K562 (cell line): ENCODE data around the gene RPL28. TPM values are rescaled to one million over a fixed set of nuclear protein-coding genes. Genes with fewer than 3 reads are reported as not detected.

ENCODE experiments used
- ARID1B ChIP-seq: fragments of 450-650 bp; IDR thresholded peaks from 2 replicates; pipeline ENCODE4 v1.6.1; 2016; ENCODE audit warnings: antibody characterized with exemption, mild to moderate bottlenecking, inconsistent platforms
- BCL6 ChIP-seq: fragments of 250-450 bp; sonication (Bioruptor Pico); IDR thresholded peaks from 2 replicates; pipeline ENCODE4 v1.4.0; 2020
- ESRRB ChIP-seq: fragments of 250-450 bp; sonication (Bioruptor Pico); IDR thresholded peaks from 2 replicates; pipeline ENCODE4 v1.5.0; 2020; ENCODE audit warnings: mild to moderate bottlenecking, moderate library complexity, borderline replicate concordance
- GTF2F1 ChIP-seq: IDR thresholded peaks from 2 replicates; pipeline ENCODE4 v1.6.1; 2011; ENCODE audit warnings: low read depth, low read length, improper control_type of control experiment
- PURB ChIP-seq: sonication (generic); formaldehyde crosslinking; IDR thresholded peaks from 2 replicates; pipeline ENCODE4 v1.9.0; 2021; ENCODE audit warnings: low read depth, mild to moderate bottlenecking, missing genetic modification reagents
- SNRNP70 ChIP-seq: fragments of 200-400 bp; formaldehyde crosslinking; optimal IDR thresholded peaks from 2 replicates; pipeline ENCODE3; 2017; ENCODE audit warnings: low read depth, low read length
- TOE1 ChIP-seq, 2 experiments: fragments of 450-650 bp in 1 of 2; sonication (generic) in 1 of 2; formaldehyde crosslinking in 1 of 2; IDR thresholded peaks; 2 replicates each; pipeline versions ENCODE4 v1.7.1 to v1.8.0; 2016 to 2022; ENCODE audit warnings: borderline replicate concordance in 2 of 2, mild to moderate bottlenecking in 2 of 2, antibody characterized with exemption in 1 of 2, inconsistent platforms in 1 of 2, low read depth in 1 of 2, missing genetic modification reagents in 1 of 2, moderate library complexity in 1 of 2
- TRIM28 ChIP-seq: fragments of 450-650 bp; IDR thresholded peaks from 2 replicates; pipeline ENCODE4 v1.6.1; 2017
- U2AF2 ChIP-seq: fragments of 200-400 bp; formaldehyde crosslinking; optimal IDR thresholded peaks from 2 replicates; pipeline ENCODE3; 2017; ENCODE audit warnings: low read depth, mild to moderate bottlenecking, low read length
- polyA plus RNA-seq, 8 experiments: library from polyadenylated mRNA; depleted of rRNA in 4 of 8; stranded (reverse) in 5 of 8; unstranded in 3 of 8; fragments of >200 nt; fragmentation: Nextera tagmentation in 2 of 8; fragmentation: Illumina TruSeq in 1 of 8; extraction: Ambion mirVana in 2 of 8; extraction: Trizol in 1 of 8; gene quantifications; 2 replicates each; pipeline versions ENCODE4 v1.2.1 to v1.2.3, GENCODE V29; 2011 to 2014; ENCODE audit warnings: inconsistent platforms in 1 of 8, missing spikeins in 1 of 8
- total RNA-seq, 7 experiments: library from RNA; depleted of rRNA in 6 of 7; stranded (reverse); fragments of >200 nt in 6 of 7; fragmentation: Illumina TruSeq in 2 of 7; extraction: Trizol in 2 of 7; gene quantifications; 2 replicates each; pipeline versions ENCODE4 v1.2.1 to v1.2.3, GENCODE V29; 2011 to 2021; ENCODE audit warnings: low replicate concordance in 1 of 7
- TF ChIP-seq, protein P1 (sequence below), 2 experiments: fragments of 450-650 bp; conservative IDR thresholded peaks; 2 replicates each; pipeline ENCODE4 v1.6.1; 2017; ENCODE audit warnings: mild to moderate bottlenecking in 2 of 2, moderate library complexity in 2 of 2
- TF ChIP-seq, protein P2 (sequence below): sonication (generic); formaldehyde crosslinking; IDR thresholded peaks from 2 replicates; pipeline ENCODE4 v1.9.0; 2022; ENCODE audit warnings: mild to moderate bottlenecking, missing genetic modification reagents
- TF ChIP-seq, protein P3 (sequence below), 2 experiments: IDR thresholded peaks; 2 replicates each; pipeline ENCODE4 v1.6.1; 2012; ENCODE audit warnings: improper control_type of control experiment in 2 of 2, low read depth in 2 of 2, low read length in 2 of 2, borderline replicate concordance in 1 of 2
- TF ChIP-seq, protein P4 (sequence below): fragments of 200-400 bp; formaldehyde crosslinking; IDR thresholded peaks from 2 replicates; pipeline ENCODE4 v1.6.1; 2017; ENCODE audit warnings: mild to moderate bottlenecking, low read depth, low read length, moderate library complexity
- TF ChIP-seq, protein P5 (sequence below): sonication (generic); formaldehyde crosslinking; IDR thresholded peaks from 2 replicates; pipeline ENCODE4 v1.8.0; 2022; ENCODE audit warnings: mild to moderate bottlenecking, missing genetic modification reagents, borderline replicate concordance
- TF ChIP-seq, protein P6 (sequence below): sonication (generic); formaldehyde crosslinking; IDR thresholded peaks from 2 replicates; pipeline ENCODE4 v1.8.0; 2022; ENCODE audit warnings: mild to moderate bottlenecking, missing genetic modification reagents
- TF ChIP-seq, protein P7 (sequence below), 2 experiments: fragments of 450-650 bp; IDR thresholded peaks; 2 replicates each; pipeline ENCODE4 v1.6.1; 2016

RPL28 gene
- total and polyA plus RNA-seq, 9 of the 15 experiments (the other 6 are each of a cell fraction or from before 2014, with no cell fraction given) = 124 to 3,106 (median 622) TPM

DNA sequence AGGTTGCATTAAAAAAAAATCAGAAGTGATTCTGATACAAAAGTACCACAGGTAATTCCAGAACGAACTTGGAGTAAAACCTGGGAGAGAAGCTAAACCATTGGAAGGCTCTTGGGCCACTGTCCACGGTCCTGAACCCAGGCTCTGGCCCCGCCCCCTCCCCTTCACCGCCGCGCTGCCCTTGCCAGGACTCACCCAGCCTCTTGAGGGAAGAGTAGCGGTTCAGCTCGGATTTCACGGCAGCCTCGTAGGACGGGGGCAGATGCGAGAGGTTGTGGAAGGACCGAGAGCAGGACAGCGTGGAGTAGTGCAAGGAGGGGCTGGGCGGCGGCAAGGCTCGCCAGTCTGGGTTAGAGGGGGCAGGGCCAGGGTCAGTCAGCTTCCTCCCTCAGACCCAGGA lies 51.7 kb downstream of the RPL28 start (continued):
- TF ChIP-seq, protein P1, sequence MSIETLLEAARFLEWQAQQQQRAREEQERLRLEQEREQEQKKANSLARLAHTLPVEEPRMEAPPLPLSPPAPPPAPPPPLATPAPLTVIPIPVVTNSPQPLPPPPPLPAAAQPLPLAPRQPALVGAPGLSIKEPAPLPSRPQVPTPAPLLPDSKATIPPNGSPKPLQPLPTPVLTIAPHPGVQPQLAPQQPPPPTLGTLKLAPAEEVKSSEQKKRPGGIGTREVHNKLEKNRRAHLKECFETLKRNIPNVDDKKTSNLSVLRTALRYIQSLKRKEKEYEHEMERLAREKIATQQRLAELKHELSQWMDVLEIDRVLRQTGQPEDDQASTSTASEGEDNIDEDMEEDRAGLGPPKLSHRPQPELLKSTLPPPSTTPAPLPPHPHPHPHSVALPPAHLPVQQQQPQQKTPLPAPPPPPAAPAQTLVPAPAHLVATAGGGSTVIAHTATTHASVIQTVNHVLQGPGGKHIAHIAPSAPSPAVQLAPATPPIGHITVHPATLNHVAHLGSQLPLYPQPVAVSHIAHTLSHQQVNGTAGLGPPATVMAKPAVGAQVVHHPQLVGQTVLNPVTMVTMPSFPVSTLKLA (conservative IDR thresholded peaks at IDR 0.05) = no peak
- TF ChIP-seq GTF2F1 (no peak), ESRRB (CRISPR knock-in tag) (no peak), SNRNP70 (no peak), U2AF2 (no peak), TRIM28 (no peak), ARID1B (no peak), PURB (no peak), TOE1 (IDR thresholded peaks at IDR 0.05; ENCODE audit: borderline replicate concordance) (no peak), TOE1 (CRISPR knock-in tag; IDR thresholded peaks at IDR 0.05; ENCODE audit: borderline replicate concordance, low read depth) (no peak), BCL6 (CRISPR knock-in tag) (no peak)
- TF ChIP-seq, protein P2, sequence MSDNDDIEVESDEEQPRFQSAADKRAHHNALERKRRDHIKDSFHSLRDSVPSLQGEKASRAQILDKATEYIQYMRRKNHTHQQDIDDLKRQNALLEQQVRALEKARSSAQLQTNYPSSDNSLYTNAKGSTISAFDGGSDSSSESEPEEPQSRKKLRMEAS (CRISPR knock-in tag) = peak; percentile 47; the same call in 1 of the 2 replicates
- TF ChIP-seq, protein P3, sequence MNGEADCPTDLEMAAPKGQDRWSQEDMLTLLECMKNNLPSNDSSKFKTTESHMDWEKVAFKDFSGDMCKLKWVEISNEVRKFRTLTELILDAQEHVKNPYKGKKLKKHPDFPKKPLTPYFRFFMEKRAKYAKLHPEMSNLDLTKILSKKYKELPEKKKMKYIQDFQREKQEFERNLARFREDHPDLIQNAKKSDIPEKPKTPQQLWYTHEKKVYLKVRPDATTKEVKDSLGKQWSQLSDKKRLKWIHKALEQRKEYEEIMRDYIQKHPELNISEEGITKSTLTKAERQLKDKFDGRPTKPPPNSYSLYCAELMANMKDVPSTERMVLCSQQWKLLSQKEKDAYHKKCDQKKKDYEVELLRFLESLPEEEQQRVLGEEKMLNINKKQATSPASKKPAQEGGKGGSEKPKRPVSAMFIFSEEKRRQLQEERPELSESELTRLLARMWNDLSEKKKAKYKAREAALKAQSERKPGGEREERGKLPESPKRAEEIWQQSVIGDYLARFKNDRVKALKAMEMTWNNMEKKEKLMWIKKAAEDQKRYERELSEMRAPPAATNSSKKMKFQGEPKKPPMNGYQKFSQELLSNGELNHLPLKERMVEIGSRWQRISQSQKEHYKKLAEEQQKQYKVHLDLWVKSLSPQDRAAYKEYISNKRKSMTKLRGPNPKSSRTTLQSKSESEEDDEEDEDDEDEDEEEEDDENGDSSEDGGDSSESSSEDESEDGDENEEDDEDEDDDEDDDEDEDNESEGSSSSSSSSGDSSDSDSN (IDR thresholded peaks at IDR 0.05; ENCODE audit: borderline replicate concordance in 1 of 2, low read depth in 2 of 2, low read length in 2 of 2) = 0 out of 4 replicates have a peak, but pooled peaks of 1 of the 2 experiments have one; percentile 27
- TF ChIP-seq, protein P4, sequence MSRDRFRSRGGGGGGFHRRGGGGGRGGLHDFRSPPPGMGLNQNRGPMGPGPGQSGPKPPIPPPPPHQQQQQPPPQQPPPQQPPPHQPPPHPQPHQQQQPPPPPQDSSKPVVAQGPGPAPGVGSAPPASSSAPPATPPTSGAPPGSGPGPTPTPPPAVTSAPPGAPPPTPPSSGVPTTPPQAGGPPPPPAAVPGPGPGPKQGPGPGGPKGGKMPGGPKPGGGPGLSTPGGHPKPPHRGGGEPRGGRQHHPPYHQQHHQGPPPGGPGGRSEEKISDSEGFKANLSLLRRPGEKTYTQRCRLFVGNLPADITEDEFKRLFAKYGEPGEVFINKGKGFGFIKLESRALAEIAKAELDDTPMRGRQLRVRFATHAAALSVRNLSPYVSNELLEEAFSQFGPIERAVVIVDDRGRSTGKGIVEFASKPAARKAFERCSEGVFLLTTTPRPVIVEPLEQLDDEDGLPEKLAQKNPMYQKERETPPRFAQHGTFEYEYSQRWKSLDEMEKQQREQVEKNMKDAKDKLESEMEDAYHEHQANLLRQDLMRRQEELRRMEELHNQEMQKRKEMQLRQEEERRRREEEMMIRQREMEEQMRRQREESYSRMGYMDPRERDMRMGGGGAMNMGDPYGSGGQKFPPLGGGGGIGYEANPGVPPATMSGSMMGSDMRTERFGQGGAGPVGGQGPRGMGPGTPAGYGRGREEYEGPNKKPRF = no peak
- TF ChIP-seq, protein P5, sequence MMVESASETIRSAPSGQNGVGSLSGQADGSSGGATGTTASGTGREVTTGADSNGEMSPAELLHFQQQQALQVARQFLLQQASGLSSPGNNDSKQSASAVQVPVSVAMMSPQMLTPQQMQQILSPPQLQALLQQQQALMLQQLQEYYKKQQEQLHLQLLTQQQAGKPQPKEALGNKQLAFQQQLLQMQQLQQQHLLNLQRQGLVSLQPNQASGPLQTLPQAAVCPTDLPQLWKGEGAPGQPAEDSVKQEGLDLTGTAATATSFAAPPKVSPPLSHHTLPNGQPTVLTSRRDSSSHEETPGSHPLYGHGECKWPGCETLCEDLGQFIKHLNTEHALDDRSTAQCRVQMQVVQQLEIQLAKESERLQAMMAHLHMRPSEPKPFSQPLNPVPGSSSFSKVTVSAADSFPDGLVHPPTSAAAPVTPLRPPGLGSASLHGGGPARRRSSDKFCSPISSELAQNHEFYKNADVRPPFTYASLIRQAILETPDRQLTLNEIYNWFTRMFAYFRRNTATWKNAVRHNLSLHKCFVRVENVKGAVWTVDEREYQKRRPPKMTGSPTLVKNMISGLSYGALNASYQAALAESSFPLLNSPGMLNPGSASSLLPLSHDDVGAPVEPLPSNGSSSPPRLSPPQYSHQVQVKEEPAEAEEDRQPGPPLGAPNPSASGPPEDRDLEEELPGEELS = 0 out of 2 replicates have a peak, but pooled peaks have one; percentile 50
- TF ChIP-seq, protein P6, sequence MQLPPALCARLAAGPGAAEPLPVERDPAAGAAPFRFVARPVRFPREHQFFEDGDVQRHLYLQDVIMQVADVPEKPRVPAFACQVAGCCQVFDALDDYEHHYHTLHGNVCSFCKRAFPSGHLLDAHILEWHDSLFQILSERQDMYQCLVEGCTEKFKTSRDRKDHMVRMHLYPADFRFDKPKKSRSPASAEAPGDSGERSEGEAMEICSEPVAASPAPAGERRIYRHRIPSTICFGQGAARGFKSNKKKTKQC (CRISPR knock-in tag) = peak; percentile 93; the same call in 1 of the 2 replicates
- TF ChIP-seq, protein P7, sequence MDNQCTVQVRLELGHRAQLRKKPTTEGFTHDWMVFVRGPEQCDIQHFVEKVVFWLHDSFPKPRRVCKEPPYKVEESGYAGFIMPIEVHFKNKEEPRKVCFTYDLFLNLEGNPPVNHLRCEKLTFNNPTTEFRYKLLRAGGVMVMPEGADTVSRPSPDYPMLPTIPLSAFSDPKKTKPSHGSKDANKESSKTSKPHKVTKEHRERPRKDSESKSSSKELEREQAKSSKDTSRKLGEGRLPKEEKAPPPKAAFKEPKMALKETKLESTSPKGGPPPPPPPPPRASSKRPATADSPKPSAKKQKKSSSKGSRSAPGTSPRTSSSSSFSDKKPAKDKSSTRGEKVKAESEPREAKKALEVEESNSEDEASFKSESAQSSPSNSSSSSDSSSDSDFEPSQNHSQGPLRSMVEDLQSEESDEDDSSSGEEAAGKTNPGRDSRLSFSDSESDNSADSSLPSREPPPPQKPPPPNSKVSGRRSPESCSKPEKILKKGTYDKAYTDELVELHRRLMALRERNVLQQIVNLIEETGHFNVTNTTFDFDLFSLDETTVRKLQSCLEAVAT (IDR thresholded peaks at IDR 0.05) = no peak
